ENCODE measurements around the gene ULK1.
"Not testable (repeated sequence)": the region's sequence is repeated elsewhere in the genome, so short reads cannot be mapped to it uniquely, and the experiment has no call there.

DNA sequence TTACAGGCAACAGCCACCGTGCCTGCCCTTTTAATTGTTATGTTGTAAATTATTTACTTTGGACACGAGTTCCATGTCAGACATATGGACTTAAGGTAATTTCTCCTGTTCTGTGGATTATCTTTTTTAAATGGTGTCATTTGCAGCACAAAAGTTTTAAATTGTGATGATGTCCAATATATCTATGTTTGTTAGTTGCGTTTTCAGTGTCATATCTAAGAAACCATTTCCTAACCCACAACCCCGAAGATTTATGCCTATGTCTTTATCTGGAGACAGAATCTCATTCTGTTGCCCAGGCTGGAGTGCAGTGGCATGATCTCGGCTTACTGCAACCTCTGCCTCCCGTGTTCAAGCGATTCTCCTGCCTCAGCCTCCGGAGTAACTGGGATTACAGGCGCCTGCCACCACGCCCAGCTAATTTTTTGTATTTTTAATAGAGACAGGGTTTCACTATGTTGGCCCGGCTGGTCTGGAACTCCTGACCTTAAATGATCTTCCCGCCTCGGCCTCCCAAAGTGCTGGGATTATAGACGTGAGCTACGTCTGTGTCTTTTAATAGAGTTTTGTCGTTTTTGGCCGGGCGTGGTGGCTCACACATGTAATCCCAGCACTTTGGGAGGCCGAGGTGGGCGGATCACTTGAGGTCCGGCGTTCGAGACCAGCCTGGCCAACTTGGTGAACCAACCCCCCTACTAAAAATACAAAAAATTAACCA is 54.5 kb downstream of the ULK1 start:
- TF ChIP-seq, protein P1, sequence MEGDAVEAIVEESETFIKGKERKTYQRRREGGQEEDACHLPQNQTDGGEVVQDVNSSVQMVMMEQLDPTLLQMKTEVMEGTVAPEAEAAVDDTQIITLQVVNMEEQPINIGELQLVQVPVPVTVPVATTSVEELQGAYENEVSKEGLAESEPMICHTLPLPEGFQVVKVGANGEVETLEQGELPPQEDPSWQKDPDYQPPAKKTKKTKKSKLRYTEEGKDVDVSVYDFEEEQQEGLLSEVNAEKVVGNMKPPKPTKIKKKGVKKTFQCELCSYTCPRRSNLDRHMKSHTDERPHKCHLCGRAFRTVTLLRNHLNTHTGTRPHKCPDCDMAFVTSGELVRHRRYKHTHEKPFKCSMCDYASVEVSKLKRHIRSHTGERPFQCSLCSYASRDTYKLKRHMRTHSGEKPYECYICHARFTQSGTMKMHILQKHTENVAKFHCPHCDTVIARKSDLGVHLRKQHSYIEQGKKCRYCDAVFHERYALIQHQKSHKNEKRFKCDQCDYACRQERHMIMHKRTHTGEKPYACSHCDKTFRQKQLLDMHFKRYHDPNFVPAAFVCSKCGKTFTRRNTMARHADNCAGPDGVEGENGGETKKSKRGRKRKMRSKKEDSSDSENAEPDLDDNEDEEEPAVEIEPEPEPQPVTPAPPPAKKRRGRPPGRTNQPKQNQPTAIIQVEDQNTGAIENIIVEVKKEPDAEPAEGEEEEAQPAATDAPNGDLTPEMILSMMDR (IDR thresholded peaks at IDR 0.05), result not testable (repeated sequence)
- not testable (repeated sequence) for TF ChIP-seq POLR2A (IDR thresholded peaks at IDR 0.05)
